Panc1 (cell line): Measurements from ENCODE around the gene TDRD10.

ENCODE experiments used
- POLR2AphosphoS5 ChIP-seq: IDR thresholded peaks from 2 replicates; pipeline ENCODE4 v1.6.1; 2012; ENCODE audit warnings: mild to moderate bottlenecking, low read depth, low read length, moderate library complexity
- TCF7L2 ChIP-seq: IDR thresholded peaks from 2 replicates; pipeline ENCODE4 v1.6.1; 2011; ENCODE audit warnings: mild to moderate bottlenecking, low read depth, low read length, inconsistent platforms
- TF ChIP-seq, protein P1 (sequence below): fragments of 450-650 bp; IDR thresholded peaks from 2 replicates; pipeline ENCODE4 v1.5.1; 2017; ENCODE audit warnings: mild to moderate bottlenecking

DNA sequence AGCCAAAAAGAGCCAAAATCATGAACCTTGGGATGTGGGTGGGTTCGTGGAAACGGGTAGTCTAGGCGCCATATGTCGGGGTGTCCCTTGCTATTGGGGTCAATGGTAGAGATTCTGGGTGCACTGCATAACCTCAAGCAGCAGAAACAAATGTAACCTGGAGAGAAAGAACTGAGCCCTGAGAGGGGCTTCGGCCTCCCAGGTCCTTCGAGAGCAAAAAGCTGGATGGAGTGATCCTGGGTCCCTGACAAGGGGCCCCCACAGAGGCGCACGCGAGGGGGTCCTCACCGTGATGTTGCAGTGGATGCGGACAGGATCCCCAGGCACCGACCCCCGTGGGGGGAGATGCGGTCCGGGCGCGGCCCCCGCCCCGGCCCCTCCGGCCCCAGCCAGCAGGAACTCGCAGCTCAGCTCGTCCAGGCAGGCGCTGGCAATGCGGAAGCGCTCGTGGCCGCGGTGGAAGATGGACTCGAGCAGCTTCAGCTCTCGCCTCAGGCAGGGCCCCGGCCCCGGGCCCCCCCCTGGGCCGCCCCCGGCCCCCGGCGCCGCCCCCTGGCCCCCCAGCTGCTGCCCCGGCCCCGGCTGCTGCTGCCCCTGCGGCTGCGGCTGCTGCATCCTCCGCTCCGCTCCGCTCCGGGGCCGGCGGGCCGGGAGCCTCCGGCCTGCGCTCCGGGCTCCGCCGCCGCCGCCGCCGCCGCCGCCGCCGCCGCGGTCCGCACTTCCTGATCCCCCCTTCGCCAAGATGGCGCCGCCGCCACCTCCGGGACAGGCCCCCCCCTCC is 56.1 kb downstream of the TDRD10 start, which contains the start of gene UBE2Q1:
- TF ChIP-seq, protein P1, sequence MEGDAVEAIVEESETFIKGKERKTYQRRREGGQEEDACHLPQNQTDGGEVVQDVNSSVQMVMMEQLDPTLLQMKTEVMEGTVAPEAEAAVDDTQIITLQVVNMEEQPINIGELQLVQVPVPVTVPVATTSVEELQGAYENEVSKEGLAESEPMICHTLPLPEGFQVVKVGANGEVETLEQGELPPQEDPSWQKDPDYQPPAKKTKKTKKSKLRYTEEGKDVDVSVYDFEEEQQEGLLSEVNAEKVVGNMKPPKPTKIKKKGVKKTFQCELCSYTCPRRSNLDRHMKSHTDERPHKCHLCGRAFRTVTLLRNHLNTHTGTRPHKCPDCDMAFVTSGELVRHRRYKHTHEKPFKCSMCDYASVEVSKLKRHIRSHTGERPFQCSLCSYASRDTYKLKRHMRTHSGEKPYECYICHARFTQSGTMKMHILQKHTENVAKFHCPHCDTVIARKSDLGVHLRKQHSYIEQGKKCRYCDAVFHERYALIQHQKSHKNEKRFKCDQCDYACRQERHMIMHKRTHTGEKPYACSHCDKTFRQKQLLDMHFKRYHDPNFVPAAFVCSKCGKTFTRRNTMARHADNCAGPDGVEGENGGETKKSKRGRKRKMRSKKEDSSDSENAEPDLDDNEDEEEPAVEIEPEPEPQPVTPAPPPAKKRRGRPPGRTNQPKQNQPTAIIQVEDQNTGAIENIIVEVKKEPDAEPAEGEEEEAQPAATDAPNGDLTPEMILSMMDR = no peak
- TF ChIP-seq POLR2AphosphoS5 (no peak), TCF7L2 (no peak)
